ENCODE results near the gene GUCY2C.

DNA sequence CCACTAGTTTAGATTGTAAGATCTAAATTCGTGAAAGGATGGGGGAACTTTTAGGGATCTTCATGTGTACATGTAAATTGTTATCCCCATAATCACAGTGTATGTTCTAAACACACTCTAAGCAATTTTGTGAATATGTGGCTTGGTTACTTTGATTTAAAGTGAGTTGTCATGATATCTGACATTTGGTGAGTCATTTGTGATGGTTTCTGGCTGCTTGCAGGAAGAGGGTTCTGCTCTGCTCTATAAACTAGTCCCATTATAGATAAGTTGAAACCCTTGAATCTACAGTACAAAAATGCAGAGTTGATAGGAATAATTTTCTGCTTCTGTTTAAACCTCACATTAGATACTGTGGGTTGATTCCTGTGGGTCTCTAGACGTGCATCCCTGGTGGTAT is 14.8 kb downstream of the GUCY2C start:
- TF ChIP-seq, protein P1, sequence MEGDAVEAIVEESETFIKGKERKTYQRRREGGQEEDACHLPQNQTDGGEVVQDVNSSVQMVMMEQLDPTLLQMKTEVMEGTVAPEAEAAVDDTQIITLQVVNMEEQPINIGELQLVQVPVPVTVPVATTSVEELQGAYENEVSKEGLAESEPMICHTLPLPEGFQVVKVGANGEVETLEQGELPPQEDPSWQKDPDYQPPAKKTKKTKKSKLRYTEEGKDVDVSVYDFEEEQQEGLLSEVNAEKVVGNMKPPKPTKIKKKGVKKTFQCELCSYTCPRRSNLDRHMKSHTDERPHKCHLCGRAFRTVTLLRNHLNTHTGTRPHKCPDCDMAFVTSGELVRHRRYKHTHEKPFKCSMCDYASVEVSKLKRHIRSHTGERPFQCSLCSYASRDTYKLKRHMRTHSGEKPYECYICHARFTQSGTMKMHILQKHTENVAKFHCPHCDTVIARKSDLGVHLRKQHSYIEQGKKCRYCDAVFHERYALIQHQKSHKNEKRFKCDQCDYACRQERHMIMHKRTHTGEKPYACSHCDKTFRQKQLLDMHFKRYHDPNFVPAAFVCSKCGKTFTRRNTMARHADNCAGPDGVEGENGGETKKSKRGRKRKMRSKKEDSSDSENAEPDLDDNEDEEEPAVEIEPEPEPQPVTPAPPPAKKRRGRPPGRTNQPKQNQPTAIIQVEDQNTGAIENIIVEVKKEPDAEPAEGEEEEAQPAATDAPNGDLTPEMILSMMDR (conservative IDR thresholded peaks at IDR 0.05 in 1 of 2, IDR thresholded peaks at IDR 0.05 in 1 of 2; ENCODE audit: extremely low read depth in 1 of 2, insufficient read depth in 1 of 2, low read depth in 1 of 2, low read length in 2 of 2), result no peak
- no peak for TF ChIP-seq EZH2 (IDR thresholded peaks at IDR 0.05; ENCODE audit: borderline replicate concordance, low read length)
